Lower lobe of right lung (tissue), 2 donors: ENCODE data around the gene ETFB. TPM values are rescaled to one million over a fixed set of nuclear protein-coding genes. Genes with fewer than 3 reads are reported as not detected.
A peak's percentile ranks its signal among the peaks of the same experiment; 100 is the strongest.

Source experiments
- ATAC-seq, 2 donors: fragments of 200-7000 bp; cut with Tn5 transposase; one replicate each; pipeline ENCODE4 v1.9.1; 2020 to 2022; ENCODE audit warnings: mild to moderate bottlenecking in 2 of 2, moderate library complexity in 2 of 2
- DNase-seq: peaks from one replicate; pipeline ENCODE4 v3.0.0-alpha.2; 2020
- H3K27ac ChIP-seq: fragments of 200-600 bp; one replicate; pipeline ENCODE4 v1.8.0; 2022
- H3K27me3 ChIP-seq: fragments of 200-600 bp; one replicate; pipeline ENCODE4 v1.8.0; 2022; ENCODE audit warnings: low read depth
- H3K36me3 ChIP-seq: fragments of 200-600 bp; one replicate; pipeline ENCODE4 v1.8.0; 2022; ENCODE audit warnings: mild to moderate bottlenecking
- H3K4me1 ChIP-seq: fragments of 200-600 bp; one replicate; pipeline ENCODE4 v1.8.0; 2022
- H3K4me3 ChIP-seq: fragments of 200-600 bp; one replicate; pipeline ENCODE4 v1.8.0; 2022; ENCODE audit warnings: mild to moderate bottlenecking
- H3K9me3 ChIP-seq: fragments of 200-600 bp; one replicate; pipeline ENCODE4 v1.8.0; 2022
- CTCF ChIP-seq: fragments of 200-600 bp; IDR thresholded peaks from one replicate; pipeline ENCODE4 v1.8.0; 2022; ENCODE audit warnings: antibody characterized with exemption, mild to moderate bottlenecking
- intact Hi-C: fragments of 100-400 bp; cut with DNase I; formaldehyde crosslinking; loops from one replicate; pipeline ENCODE4 v1.11.0; 2022
- total RNA-seq: library from RNA; stranded (reverse); fragmentation: NEBNext Ultra II Directional; extraction: Animal tissue kit (Norgen Biotek cat#: 25700); gene quantifications from one replicate; pipeline ENCODE4 v1.2.1, GENCODE V29; 2021
- donor health status: DM: no; HTN: yes; CAD: no; lungs with severe emphysema.

The ETFB gene
- total RNA-seq, 1 donor from 2014 or later = 59.8 TPM

- Histone ChIP-seq H3K27ac (no peak within 1 kb of the TSS), H3K36me3 (peaks cover 20% of the 10 kb centered on the region), H3K4me3 (no peak within 1 kb of the TSS), H3K9me3 (no peaks in the 10 kb centered on the region), H3K4me1 (peaks cover 19% of the 10 kb centered on the region), H3K27me3 (no peaks in the 10 kb centered on the region)
- ATAC-seq (no peak), DNase-seq (no peak)
- intact Hi-C loops = no loop called here
- no peak for TF ChIP-seq CTCF
Observed at GRCh38 chr19:51341976-51342580, 24.1 kb downstream of the ETFB start, which contains the start of gene VSIG10L. Gene VSIG10L, minus strand, starts transcription at chr19:51342139. Its CDS starts 15 bp downstream, at chr19:51342124.

- no peak for TF ChIP-seq CTCF
- Histone ChIP-seq H3K9me3 (no peaks in the 10 kb centered on the region), H3K36me3 (peaks cover 10% of the 10 kb centered on the region), H3K27ac (no peak overlapping the region), H3K27me3 (no peaks in the 10 kb centered on the region), H3K4me1 (peaks cover 19% of the 10 kb centered on the region), H3K4me3 (no peak overlapping the region)
- intact Hi-C loops = no loop called here
- DNase-seq = no peak
- ATAC-seq = no peak
Observed at GRCh38 chr19:51341066-51341465, 25.1 kb downstream of the ETFB start.

- no peaks in the 10 kb centered on the region for H3K9me3 ChIP-seq
- H3K27ac ChIP-seq = peak overlapping the region; percentile 64
- intact Hi-C loops = no loop called here
- DNase-seq (peak; percentile 99), ATAC-seq (peak; percentile 98)
- H3K36me3 ChIP-seq = peaks cover 4% of the 10 kb centered on the region
- TF ChIP-seq CTCF = no peak
- H3K27me3 ChIP-seq = no peaks in the 10 kb centered on the region
- peak overlapping the region; percentile 77 for H3K4me3 ChIP-seq
- peaks cover 19% of the 10 kb centered on the region for H3K4me1 ChIP-seq
Observed at GRCh38 chr19:51339687-51340656, 26.2 kb downstream of the ETFB start.

GRCh38 chr19:51339313-51339686 lies 26.9 kb downstream of the ETFB start:
- no peak for TF ChIP-seq CTCF
- Histone ChIP-seq H3K36me3 (no peaks in the 10 kb centered on the region), H3K4me3 (peak overlapping the region; percentile 77), H3K27me3 (no peaks in the 10 kb centered on the region), H3K27ac (peak overlapping the region; percentile 64), H3K4me1 (peaks cover 19% of the 10 kb centered on the region), H3K9me3 (no peaks in the 10 kb centered on the region)
- DNase-seq (no peak), ATAC-seq (peak in 1 of 2 donors; percentile 3)
- intact Hi-C loops = no loop called here

- no peaks in the 10 kb centered on the region for H3K36me3 ChIP-seq
- peak; percentile 85 to 88 for ATAC-seq
- intact Hi-C loops = no loop called here
- TF ChIP-seq CTCF = peak; percentile 86
- peak overlapping the region; percentile 64 for H3K27ac ChIP-seq
- H3K4me1 ChIP-seq = peaks cover 19% of the 10 kb centered on the region
- no peaks in the 10 kb centered on the region for H3K9me3 ChIP-seq
- H3K27me3 ChIP-seq = no peaks in the 10 kb centered on the region
- DNase-seq = peak; percentile 91
- H3K4me3 ChIP-seq = peak overlapping the region; percentile 77
Observed at GRCh38 chr19:51338563-51339312, 27.4 kb downstream of the ETFB start.
